Right lobe of liver (tissue), 6 donors: ENCODE results near the gene ARHGEF18. TPM values are rescaled to one million over a fixed set of nuclear protein-coding genes. Genes with fewer than 3 reads are reported as not detected.
"Not testable (repeated sequence)": the region's sequence is repeated elsewhere in the genome, so short reads cannot be mapped to it uniquely, and the experiment has no call there.

Experiments
- ATAC-seq, 4 donors: fragments of 200-7000 bp; cut with Tn5 transposase; one replicate each; pipeline ENCODE4 v1.9.1; 2020; ENCODE audit warnings: mild to moderate bottlenecking in 4 of 4, moderate library complexity in 4 of 4
- DNase-seq, 3 donors: peaks; one replicate each; pipeline ENCODE4 v3.0.0-alpha.2; 2020
- H3K27ac ChIP-seq, 3 donors: fragments of 200-600 bp; one replicate each; pipeline ENCODE4 v1.8.0; 2022
- H3K27me3 ChIP-seq, 2 donors: fragments of 200-600 bp; one replicate each; pipeline ENCODE4 v1.8.0; 2022
- H3K36me3 ChIP-seq, 4 donors: fragments of 200-600 bp; sonication (generic) in 1 of 4; one replicate each; pipeline versions ENCODE4 v1.5.1 to v1.8.0; 2017 to 2022; ENCODE audit warnings: control low read depth in 1 of 4
- H3K4me1 ChIP-seq, 4 donors: fragments of 200-600 bp; sonication (generic) in 1 of 4; one replicate each; pipeline versions ENCODE4 v1.5.1 to v1.8.0; 2017 to 2022; ENCODE audit warnings: control low read depth in 1 of 4
- H3K4me3 ChIP-seq, 3 donors: fragments of 200-600 bp; one replicate each; pipeline ENCODE4 v1.8.0; 2022
- H3K9me3 ChIP-seq, 4 donors: fragments of 200-600 bp; sonication (generic) in 1 of 4; one replicate each; pipeline versions ENCODE4 v1.5.1 to v1.8.0; 2017 to 2022; ENCODE audit warnings: control low read depth in 1 of 4
- CTCF ChIP-seq, 4 donors: fragments of 200-600 bp in 3 of 4; fragments of 450-650 bp in 1 of 4; IDR thresholded peaks; one replicate each; pipeline versions ENCODE4 v1.5.1 to v1.8.0; 2016 to 2022; ENCODE audit warnings: antibody characterized with exemption in 4 of 4, mild to moderate bottlenecking in 2 of 4
- POLR2A ChIP-seq: fragments of 450-650 bp; IDR thresholded peaks from one replicate; pipeline ENCODE4 v1.6.1; 2017; ENCODE audit warnings: antibody characterized with exemption, mild to moderate bottlenecking
- WGBS: methylation state at CpG from one replicate; pipeline ENCODE4 v1.1.6; 2018; ENCODE audit warnings: low coverage, low lambda C conversion rate; ENCODE audit not compliant: insufficient coverage; ENCODE audit errors: missing lambda C conversion rate; 5-methylcytosine and 5-hydroxymethylcytosine counted together
- intact Hi-C, 2 donors: fragments of 100-400 bp; cut with DNase I; formaldehyde crosslinking; loops; one replicate each; pipeline versions ENCODE4 v1.11.2 to v1.14.1; 2022
- total RNA-seq, 6 experiments: library from RNA; depleted of rRNA in 2 of 6; stranded (reverse); fragments of >200 nt in 2 of 6; fragmentation: NEBNext Ultra II Directional in 3 of 6; extraction: Animal tissue kit (Norgen Biotek cat#: 25700) in 3 of 6; gene quantifications; one replicate each; pipeline versions ENCODE4 v1.1.0 to v1.2.4, GENCODE V29; 2016 to 2023
- donor health status: DM: no; HTN: yes; CAD: no.
- donor health status: DM: no; HTN: no; CAD: no.
- donor health status: DM: no; HTN: no; CAD: no.
- donor health status: DM: no; HTN: yes; CAD: no.
- donor health status: DM: no; HTN: yes; CAD: no.

ARHGEF18 gene
- total RNA-seq, 6 experiments from 2014 or later, result 15.1 to 19.2 (median 17.7) TPM

GRCh38 chr19:7342143-7342542 is 6.6 kb upstream of the ARHGEF18 start:
- H3K9me3 ChIP-seq, result no peaks in the 10 kb centered on the region
- WGBS, result 63% methylated on average over 4 of the region's 5 CpGs
- H3K36me3 ChIP-seq, result no peaks in the 10 kb centered on the region
- no peaks in the 10 kb centered on the region for H3K27me3 ChIP-seq
- no peak overlapping the region for H3K4me3 ChIP-seq
- H3K27ac ChIP-seq, result no peak overlapping the region
- peaks cover 0 to 3% (median under 1%) of the 10 kb centered on the region in 4 donors for H3K4me1 ChIP-seq
- DNase-seq, result no peak
- intact Hi-C loops, result loop anchor here (5.0 to 10.0 kb wide), 2 partner anchors 237 to 240 kb away; no protein-coding TSS in a partner anchor
- TF ChIP-seq POLR2A, result no peak
- TF ChIP-seq CTCF (IDR thresholded peaks at IDR 0.05), result no peak
- no peak for ATAC-seq

GRCh38 chr19:7346488-7346971 is 2.2 kb upstream of the ARHGEF18 start:
- H3K9me3 ChIP-seq, result no peaks in the 10 kb centered on the region
- H3K27ac ChIP-seq, result no peak overlapping the region
- WGBS, result 83% methylated on average over 1 of the region's 7 CpGs
- TF ChIP-seq POLR2A (no peak), CTCF (IDR thresholded peaks at IDR 0.05) (no peak)
- H3K36me3 ChIP-seq, result no peaks in the 10 kb centered on the region
- intact Hi-C loops, result loop anchor here in 1 of 2 donors (10.0 kb wide), 1 partner anchor 242 kb away; no protein-coding TSS in a partner anchor
- no peaks in the 10 kb centered on the region for H3K27me3 ChIP-seq
- no peak overlapping the region for H3K4me3 ChIP-seq
- no peaks in the 10 kb centered on the region for H3K4me1 ChIP-seq
- ATAC-seq, result no peak
- peak in 1 of 3 donors; percentile 39 for DNase-seq

- H3K4me3 ChIP-seq, H3K27me3 ChIP-seq, H3K27ac ChIP-seq, H3K9me3 ChIP-seq, H3K4me1 ChIP-seq, H3K36me3 ChIP-seq, ATAC-seq: not testable (repeated sequence)
- peak in 1 of 3 donors; percentile 15 for DNase-seq
- WGBS, result 90% methylated on average over 4 of the region's 7 CpGs
- intact Hi-C loops, result loop anchor here in 1 of 2 donors (10.0 kb wide), 1 partner anchor 242 kb away; no protein-coding TSS in a partner anchor
Measured at GRCh38 chr19:7346997-7347396, 1.7 kb upstream of the ARHGEF18 start.

- Histone ChIP-seq H3K36me3 (no peaks in the 10 kb centered on the region), H3K27me3 (no peaks in the 10 kb centered on the region), H3K27ac (peak overlapping the region in 1 of 3 donors; percentile 47), H3K9me3 (no peaks in the 10 kb centered on the region), H3K4me1 (no peaks in the 10 kb centered on the region), H3K4me3 (peak overlapping the region in 1 of 3 donors; percentile 21)
- ATAC-seq (peak in 2 of 4 donors; percentile 12 to 13), DNase-seq (peak in 1 of 3 donors; percentile 48)
- TF ChIP-seq CTCF (IDR thresholded peaks at IDR 0.05) (no peak), POLR2A (no peak)
- WGBS, result 47% methylated on average over 9 of the region's 9 CpGs
- intact Hi-C loops, result loop anchor here in 1 of 2 donors (10.0 kb wide), 1 partner anchor 244 kb away; no protein-coding TSS in a partner anchor
Measured at GRCh38 chr19:7349231-7349591, 474 bp downstream of the ARHGEF18 start.

GRCh38 chr19:7349961-7350711 is 1.4 kb downstream of the ARHGEF18 start:
- intact Hi-C loops, result loop anchor here in 1 of 2 donors (10.0 kb wide), 1 partner anchor 245 kb away; no protein-coding TSS in a partner anchor
- peak overlapping the region in 1 of 3 donors; percentile 21 for H3K4me3 ChIP-seq

More at GRCh38 chr19:7349961-7350711, 1.4 kb downstream of the ARHGEF18 start:
- ATAC-seq, result peak in 3 of 4 donors; percentile 12 to 28 (median 27)
- H3K27ac ChIP-seq, result peak overlapping the region in 1 of 3 donors; percentile 47
- no peaks in the 10 kb centered on the region for H3K9me3 ChIP-seq
- H3K27me3 ChIP-seq, result no peaks in the 10 kb centered on the region
- TF ChIP-seq CTCF (IDR thresholded peaks at IDR 0.05), result no peak
- TF ChIP-seq POLR2A, result no peak
- H3K36me3 ChIP-seq, result no peaks in the 10 kb centered on the region
- DNase-seq, result peak in 1 of 3 donors; percentile 55
- no peaks in the 10 kb centered on the region for H3K4me1 ChIP-seq
- 14% methylated on average over 5 of the region's 8 CpGs for WGBS
